Measurements from ENCODE around the gene PLK3. TPM values are rescaled to one million over a fixed set of nuclear protein-coding genes. Genes with fewer than 3 reads are reported as not detected.

Gene PLK3
- total and polyA plus RNA-seq, 9 of the 15 experiments (the other 6 are each of a cell fraction or from before 2014, with no cell fraction given) = 0.52 to 22.7 (median 11.0) TPM

DNA sequence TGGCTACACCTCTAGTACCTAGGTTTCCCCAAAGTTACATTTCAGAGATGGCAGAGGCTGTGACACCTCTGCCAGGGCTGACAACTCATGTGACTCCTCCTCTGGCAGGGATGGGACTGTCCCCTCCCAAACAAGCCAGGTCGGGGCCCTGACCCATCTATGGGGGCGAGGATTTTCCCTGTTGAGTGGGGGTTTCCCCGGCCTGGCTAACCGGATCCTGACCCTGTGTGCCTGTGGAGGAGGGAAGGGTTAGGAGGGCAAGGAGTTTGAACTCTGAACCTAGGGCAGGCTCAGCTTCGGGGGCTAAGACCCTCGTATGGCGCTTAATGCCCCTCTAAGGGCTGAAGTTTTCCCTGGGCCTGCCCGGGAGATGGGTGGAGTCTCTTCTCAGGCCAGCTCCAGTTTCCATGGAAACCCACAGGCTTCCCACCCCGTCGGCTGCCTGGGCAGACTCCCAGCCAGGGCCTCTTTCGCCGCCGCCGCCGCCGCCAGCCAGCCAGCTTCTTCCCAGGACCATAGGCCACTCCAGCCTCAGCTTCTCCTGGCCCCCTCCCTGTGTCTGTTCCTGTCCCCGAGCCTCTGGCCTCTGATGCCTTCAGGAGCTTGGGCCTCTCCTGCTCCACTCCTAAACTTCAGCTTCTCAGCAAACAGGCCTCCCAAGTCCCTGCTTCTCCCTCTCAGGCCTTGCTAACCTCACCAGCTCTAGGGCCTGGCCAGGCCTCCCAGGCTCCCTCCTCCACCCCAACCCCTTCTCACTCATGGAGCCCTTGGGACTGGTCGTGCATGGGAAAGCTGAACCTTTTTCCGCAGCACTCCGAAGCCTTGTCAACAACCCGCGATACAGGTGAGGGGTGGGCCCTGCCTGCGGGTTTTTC is 8.1 kb downstream of the PLK3 start, which contains the start of gene BTBD19 (continued):
- TF ChIP-seq, protein P1, sequence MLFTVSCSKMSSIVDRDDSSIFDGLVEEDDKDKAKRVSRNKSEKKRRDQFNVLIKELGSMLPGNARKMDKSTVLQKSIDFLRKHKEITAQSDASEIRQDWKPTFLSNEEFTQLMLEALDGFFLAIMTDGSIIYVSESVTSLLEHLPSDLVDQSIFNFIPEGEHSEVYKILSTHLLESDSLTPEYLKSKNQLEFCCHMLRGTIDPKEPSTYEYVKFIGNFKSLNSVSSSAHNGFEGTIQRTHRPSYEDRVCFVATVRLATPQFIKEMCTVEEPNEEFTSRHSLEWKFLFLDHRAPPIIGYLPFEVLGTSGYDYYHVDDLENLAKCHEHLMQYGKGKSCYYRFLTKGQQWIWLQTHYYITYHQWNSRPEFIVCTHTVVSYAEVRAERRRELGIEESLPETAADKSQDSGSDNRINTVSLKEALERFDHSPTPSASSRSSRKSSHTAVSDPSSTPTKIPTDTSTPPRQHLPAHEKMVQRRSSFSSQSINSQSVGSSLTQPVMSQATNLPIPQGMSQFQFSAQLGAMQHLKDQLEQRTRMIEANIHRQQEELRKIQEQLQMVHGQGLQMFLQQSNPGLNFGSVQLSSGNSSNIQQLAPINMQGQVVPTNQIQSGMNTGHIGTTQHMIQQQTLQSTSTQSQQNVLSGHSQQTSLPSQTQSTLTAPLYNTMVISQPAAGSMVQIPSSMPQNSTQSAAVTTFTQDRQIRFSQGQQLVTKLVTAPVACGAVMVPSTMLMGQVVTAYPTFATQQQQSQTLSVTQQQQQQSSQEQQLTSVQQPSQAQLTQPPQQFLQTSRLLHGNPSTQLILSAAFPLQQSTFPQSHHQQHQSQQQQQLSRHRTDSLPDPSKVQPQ (CRISPR knock-in tag; IDR thresholded peaks at IDR 0.05; ENCODE audit: borderline replicate concordance) = no peak; the same call in 1 of the 2 replicates
- no peak; the same call in none of the 2 replicates for TF ChIP-seq SMARCA4 (IDR thresholded peaks at IDR 0.05)
- 0 out of 2 replicates have a peak, but pooled peaks have one; percentile 14 for TF ChIP-seq ZSCAN32 (CRISPR knock-in tag; IDR thresholded peaks at IDR 0.05)
- TF ChIP-seq KLF6 (CRISPR knock-in tag; IDR thresholded peaks at IDR 0.05; ENCODE audit: borderline replicate concordance) = peak; percentile 31; the same call in 1 of the 2 replicates
- TF ChIP-seq, protein P2, sequence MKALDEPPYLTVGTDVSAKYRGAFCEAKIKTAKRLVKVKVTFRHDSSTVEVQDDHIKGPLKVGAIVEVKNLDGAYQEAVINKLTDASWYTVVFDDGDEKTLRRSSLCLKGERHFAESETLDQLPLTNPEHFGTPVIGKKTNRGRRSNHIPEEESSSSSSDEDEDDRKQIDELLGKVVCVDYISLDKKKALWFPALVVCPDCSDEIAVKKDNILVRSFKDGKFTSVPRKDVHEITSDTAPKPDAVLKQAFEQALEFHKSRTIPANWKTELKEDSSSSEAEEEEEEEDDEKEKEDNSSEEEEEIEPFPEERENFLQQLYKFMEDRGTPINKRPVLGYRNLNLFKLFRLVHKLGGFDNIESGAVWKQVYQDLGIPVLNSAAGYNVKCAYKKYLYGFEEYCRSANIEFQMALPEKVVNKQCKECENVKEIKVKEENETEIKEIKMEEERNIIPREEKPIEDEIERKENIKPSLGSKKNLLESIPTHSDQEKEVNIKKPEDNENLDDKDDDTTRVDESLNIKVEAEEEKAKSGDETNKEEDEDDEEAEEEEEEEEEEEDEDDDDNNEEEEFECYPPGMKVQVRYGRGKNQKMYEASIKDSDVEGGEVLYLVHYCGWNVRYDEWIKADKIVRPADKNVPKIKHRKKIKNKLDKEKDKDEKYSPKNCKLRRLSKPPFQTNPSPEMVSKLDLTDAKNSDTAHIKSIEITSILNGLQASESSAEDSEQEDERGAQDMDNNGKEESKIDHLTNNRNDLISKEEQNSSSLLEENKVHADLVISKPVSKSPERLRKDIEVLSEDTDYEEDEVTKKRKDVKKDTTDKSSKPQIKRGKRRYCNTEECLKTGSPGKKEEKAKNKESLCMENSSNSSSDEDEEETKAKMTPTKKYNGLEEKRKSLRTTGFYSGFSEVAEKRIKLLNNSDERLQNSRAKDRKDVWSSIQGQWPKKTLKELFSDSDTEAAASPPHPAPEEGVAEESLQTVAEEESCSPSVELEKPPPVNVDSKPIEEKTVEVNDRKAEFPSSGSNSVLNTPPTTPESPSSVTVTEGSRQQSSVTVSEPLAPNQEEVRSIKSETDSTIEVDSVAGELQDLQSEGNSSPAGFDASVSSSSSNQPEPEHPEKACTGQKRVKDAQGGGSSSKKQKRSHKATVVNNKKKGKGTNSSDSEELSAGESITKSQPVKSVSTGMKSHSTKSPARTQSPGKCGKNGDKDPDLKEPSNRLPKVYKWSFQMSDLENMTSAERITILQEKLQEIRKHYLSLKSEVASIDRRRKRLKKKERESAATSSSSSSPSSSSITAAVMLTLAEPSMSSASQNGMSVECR (CRISPR knock-in tag; IDR thresholded peaks at IDR 0.05) = 0 out of 2 replicates have a peak, but pooled peaks have one; percentile 44
- 0 out of 2 replicates have a peak, but pooled peaks have one; percentile 13 for TF ChIP-seq JUNB (CRISPR knock-in tag; conservative IDR thresholded peaks at IDR 0.05)
- TF ChIP-seq EGR1 (conservative IDR thresholded peaks at IDR 0.05) = no peak
- TF ChIP-seq LARP7 (IDR thresholded peaks at IDR 0.05) = no peak
- no peak for TF ChIP-seq FOXJ2 (tag; IDR thresholded peaks at IDR 0.05)
- TF ChIP-seq, protein P3, sequence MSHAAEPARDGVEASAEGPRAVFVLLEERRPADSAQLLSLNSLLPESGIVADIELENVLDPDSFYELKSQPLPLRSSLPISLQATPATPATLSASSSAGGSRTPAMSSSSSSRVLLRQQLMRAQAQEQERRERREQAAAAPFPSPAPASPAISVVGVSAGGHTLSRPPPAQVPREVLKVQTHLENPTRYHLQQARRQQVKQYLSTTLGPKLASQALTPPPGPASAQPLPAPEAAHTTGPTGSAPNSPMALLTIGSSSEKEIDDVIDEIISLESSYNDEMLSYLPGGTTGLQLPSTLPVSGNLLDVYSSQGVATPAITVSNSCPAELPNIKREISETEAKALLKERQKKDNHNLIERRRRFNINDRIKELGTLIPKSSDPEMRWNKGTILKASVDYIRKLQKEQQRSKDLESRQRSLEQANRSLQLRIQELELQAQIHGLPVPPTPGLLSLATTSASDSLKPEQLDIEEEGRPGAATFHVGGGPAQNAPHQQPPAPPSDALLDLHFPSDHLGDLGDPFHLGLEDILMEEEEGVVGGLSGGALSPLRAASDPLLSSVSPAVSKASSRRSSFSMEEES (CRISPR knock-in tag; IDR thresholded peaks at IDR 0.05) = no peak; the same call in 1 of the 2 replicates
- TF ChIP-seq, protein P4, sequence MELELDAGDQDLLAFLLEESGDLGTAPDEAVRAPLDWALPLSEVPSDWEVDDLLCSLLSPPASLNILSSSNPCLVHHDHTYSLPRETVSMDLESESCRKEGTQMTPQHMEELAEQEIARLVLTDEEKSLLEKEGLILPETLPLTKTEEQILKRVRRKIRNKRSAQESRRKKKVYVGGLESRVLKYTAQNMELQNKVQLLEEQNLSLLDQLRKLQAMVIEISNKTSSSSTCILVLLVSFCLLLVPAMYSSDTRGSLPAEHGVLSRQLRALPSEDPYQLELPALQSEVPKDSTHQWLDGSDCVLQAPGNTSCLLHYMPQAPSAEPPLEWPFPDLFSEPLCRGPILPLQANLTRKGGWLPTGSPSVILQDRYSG (tag; conservative IDR thresholded peaks at IDR 0.05; ENCODE audit: low read depth) = peak; percentile 80
- no peak for TF ChIP-seq KLF13 (tag; IDR thresholded peaks at IDR 0.05; ENCODE audit: borderline replicate concordance, low read depth)
- TF ChIP-seq, protein P5, sequence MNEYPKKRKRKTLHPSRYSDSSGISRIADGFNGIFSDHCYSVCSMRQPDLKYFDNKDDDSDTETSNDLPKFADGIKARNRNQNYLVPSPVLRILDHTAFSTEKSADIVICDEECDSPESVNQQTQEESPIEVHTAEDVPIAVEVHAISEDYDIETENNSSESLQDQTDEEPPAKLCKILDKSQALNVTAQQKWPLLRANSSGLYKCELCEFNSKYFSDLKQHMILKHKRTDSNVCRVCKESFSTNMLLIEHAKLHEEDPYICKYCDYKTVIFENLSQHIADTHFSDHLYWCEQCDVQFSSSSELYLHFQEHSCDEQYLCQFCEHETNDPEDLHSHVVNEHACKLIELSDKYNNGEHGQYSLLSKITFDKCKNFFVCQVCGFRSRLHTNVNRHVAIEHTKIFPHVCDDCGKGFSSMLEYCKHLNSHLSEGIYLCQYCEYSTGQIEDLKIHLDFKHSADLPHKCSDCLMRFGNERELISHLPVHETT (CRISPR knock-in tag; conservative IDR thresholded peaks at IDR 0.05 in 1 of 2, IDR thresholded peaks at IDR 0.05 in 1 of 2) = 0 out of 4 replicates have a peak, but pooled peaks of 1 of the 2 experiments have one; percentile 78
